Effector memory CD8-positive, alpha-beta T cell (primary cell): ENCODE results near the gene RNU5D-1.
"Not testable (repeated sequence)": the region's sequence is repeated elsewhere in the genome, so short reads cannot be mapped to it uniquely, and the experiment has no call there.

Source experiments
- ATAC-seq: fragments of 150-1000 bp; cut with Tn5 transposase; replicated peaks from 2 replicates; pipeline ENCODE4 v1.10.0; 2021; ENCODE audit warnings: mild to moderate bottlenecking, moderate library complexity
- DNase-seq, 3 experiments: peaks; one replicate each; pipeline ENCODE4 v3.0.0; 2021
- H3K27ac Mint-ChIP-seq, 2 donors: one replicate each; pipeline ENCODE4 v1.8.0; 2022; ENCODE audit warnings: mild to moderate bottlenecking in 2 of 2, mixed read lengths in 2 of 2, moderate library complexity in 2 of 2
- H3K27me3 Mint-ChIP-seq, 2 donors: one replicate each; pipeline ENCODE4 v1.8.0; 2022; ENCODE audit warnings: mixed read lengths in 2 of 2
- H3K36me3 Mint-ChIP-seq: one replicate; pipeline ENCODE4 v1.8.0; 2022; ENCODE audit warnings: mild to moderate bottlenecking, moderate library complexity, mixed read lengths; ENCODE audit not compliant: insufficient read depth
- H3K4me1 Mint-ChIP-seq, 2 donors: one replicate each; pipeline ENCODE4 v1.8.0; 2022; ENCODE audit warnings: low read depth in 2 of 2, mixed read lengths in 2 of 2
- H3K4me3 Mint-ChIP-seq, 2 donors: one replicate each; pipeline ENCODE4 v1.8.0; 2022; ENCODE audit warnings: mild to moderate bottlenecking in 2 of 2, mixed read lengths in 2 of 2, moderate library complexity in 2 of 2
- H3K9me3 Mint-ChIP-seq, 2 donors: one replicate each; pipeline ENCODE4 v1.8.0; 2022; ENCODE audit warnings: mixed read lengths in 2 of 2

RNU5D-1 gene

GRCh38 chr1:44705470-44705869 is 25.5 kb downstream of the RNU5D-1 start:
- Mint-ChIP-seq H3K4me1 (peaks cover 3 to 4% of the 10 kb centered on the region in 2 donors), H3K27ac (no peak overlapping the region), H3K36me3 (no peaks in the 10 kb centered on the region), H3K27me3 (peaks cover 0 to 10% of the 10 kb centered on the region in 2 donors), H3K9me3 (no peaks in the 10 kb centered on the region), H3K4me3 (no peak overlapping the region)
- DNase-seq (no peak), ATAC-seq (no peak)

GRCh38 chr1:44701141-44701573 is 29.8 kb downstream of the RNU5D-1 start:
- Mint-ChIP-seq H3K36me3 (no peaks in the 10 kb centered on the region), H3K9me3 (no peaks in the 10 kb centered on the region)
- DNase-seq: no peak

GRCh38 chr1:44700573-44700972 is 30.4 kb downstream of the RNU5D-1 start:
- ATAC-seq (no peak), DNase-seq (no peak)
- Mint-ChIP-seq H3K27ac (no peak overlapping the region), H3K4me1 (peaks cover 8 to 11% of the 10 kb centered on the region in 2 donors), H3K36me3 (no peaks in the 10 kb centered on the region), H3K9me3 (no peaks in the 10 kb centered on the region), H3K4me3 (no peak overlapping the region), H3K27me3 (no peaks in the 10 kb centered on the region)

More at GRCh38 chr1:44701141-44701573, 29.8 kb downstream of the RNU5D-1 start:
- Mint-ChIP-seq H3K27me3 (no peaks in the 10 kb centered on the region), H3K27ac (no peak overlapping the region), H3K4me3 (no peak overlapping the region), H3K4me1 (peaks cover 8 to 11% of the 10 kb centered on the region in 2 donors)
- no peak for ATAC-seq

- not testable (repeated sequence) for H3K27me3 Mint-ChIP-seq, H3K36me3 Mint-ChIP-seq, H3K27ac Mint-ChIP-seq, H3K4me3 Mint-ChIP-seq, ATAC-seq, DNase-seq, H3K9me3 Mint-ChIP-seq
- peaks cover 8 to 11% of the 10 kb centered on the region in 2 donors for H3K4me1 Mint-ChIP-seq
Measured at GRCh38 chr1:44699375-44699774, 31.6 kb downstream of the RNU5D-1 start.

DNA sequence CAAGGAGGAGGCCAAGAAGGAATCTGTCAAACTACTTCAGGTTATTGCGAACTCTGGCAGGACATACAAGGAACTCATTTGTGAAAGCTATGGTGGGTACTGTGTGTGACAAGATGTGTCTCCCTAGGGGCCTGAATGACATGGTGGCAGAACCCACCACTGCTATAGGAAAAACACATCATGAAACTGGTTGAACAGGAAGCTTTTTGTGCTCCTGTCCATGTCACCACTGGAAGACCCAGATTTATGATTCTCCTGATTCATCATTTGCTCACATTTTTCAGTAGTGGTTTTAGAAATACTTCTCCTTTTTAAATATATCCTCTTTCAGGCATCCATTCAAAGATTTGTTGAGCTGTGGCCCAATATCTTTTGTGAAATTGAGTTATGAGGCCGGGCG is 32.8 kb downstream of the RNU5D-1 start:
- no peak for DNase-seq
- Mint-ChIP-seq H3K27ac (peak overlapping the region in 1 of 2 donors; percentile 19), H3K4me1 (peaks cover 8 to 11% of the 10 kb centered on the region in 2 donors), H3K27me3 (peaks cover 0 to 8% of the 10 kb centered on the region in 2 donors), H3K4me3 (no peak overlapping the region), H3K36me3 (no peaks in the 10 kb centered on the region), H3K9me3 (no peaks in the 10 kb centered on the region)
- no peak for ATAC-seq

DNA sequence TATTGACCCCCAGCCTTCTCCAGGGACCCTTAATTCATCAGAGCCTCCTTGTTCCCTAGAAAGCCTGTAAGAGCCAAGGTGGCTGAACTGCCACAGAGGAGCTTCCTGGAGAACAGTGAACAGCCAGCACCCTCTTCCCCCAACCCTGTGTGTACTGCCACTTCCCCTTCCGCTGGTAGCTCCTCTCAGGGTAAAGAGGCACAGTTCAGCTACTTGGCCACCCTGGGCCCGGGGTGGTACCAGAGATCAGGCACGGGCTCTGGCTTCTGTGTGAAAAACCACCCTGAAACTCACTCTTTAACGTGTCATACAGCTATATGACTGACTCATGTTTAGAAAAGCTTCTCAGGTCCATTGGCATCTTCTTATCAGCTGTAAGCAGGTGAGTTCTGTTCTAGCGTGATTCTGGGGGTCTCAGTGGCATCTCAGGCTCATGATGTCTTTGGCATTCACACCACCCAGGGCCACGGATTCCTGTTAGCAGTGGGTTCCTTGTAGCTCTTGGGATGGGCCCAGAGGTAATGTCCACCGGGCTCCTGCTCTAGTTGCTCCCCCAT is 34.1 kb downstream of the RNU5D-1 start:
- peaks cover 8 to 11% of the 10 kb centered on the region in 2 donors for H3K4me1 Mint-ChIP-seq
- no peaks in the 10 kb centered on the region for H3K36me3 Mint-ChIP-seq
- no peaks in the 10 kb centered on the region for H3K9me3 Mint-ChIP-seq
- ATAC-seq (peak; percentile 99), DNase-seq (peak; percentile 26 to 35 (median 28))
- H3K27me3 Mint-ChIP-seq: peaks cover 0 to 8% of the 10 kb centered on the region in 2 donors
- H3K27ac Mint-ChIP-seq: peak overlapping the region; percentile 19 to 88
- H3K4me3 Mint-ChIP-seq: peak overlapping the region; percentile 36 to 43

DNA sequence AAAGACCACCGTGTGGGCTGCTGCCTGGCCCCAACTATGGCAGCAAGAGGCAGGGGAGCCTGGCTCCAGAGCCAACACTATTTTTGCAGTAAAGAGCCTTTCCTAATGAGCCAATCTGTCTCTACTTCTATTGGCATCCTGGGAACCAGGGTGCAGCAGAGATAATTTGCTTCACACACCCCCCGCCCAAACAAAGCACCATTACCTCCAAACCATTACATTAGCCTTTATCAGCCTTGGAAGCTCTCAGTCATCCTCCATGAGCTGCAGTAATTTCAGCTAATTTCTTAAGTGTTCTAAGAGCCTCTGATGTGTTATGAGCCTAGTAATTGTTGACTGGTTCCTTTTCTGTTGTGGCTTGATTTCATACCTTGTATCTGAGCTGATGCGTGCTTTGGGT is 34.9 kb downstream of the RNU5D-1 start:
- Mint-ChIP-seq H3K9me3 (no peaks in the 10 kb centered on the region), H3K4me1 (peaks cover 8 to 11% of the 10 kb centered on the region in 2 donors), H3K27me3 (peaks cover 6 to 16% of the 10 kb centered on the region in 2 donors), H3K36me3 (no peaks in the 10 kb centered on the region), H3K27ac (no peak overlapping the region), H3K4me3 (no peak overlapping the region)
- DNase-seq: no peak
- no peak for ATAC-seq

DNA sequence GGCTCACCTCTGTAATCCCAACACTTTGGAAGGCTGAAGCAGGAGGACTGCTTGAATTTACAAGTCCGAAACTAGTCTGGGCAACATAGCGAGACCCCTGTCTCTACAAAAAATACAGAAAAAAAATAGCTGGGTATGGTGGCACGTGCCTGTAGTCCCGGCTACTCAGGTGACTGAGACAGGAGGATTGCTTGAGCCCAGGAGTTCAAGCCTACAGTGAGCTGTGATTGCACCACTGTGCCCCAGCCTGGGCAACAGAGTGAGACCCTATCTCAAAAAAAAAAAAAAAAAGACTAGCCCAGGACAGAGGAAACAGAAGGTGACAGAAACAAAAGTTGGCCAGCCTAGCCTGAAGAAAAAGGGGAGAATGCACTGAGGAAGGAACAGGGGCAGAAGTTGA is 35.3 kb downstream of the RNU5D-1 start:
- Mint-ChIP-seq H3K27me3 (peaks cover 7 to 20% of the 10 kb centered on the region in 2 donors), H3K9me3 (no peaks in the 10 kb centered on the region), H3K4me1 (peaks cover 8 to 11% of the 10 kb centered on the region in 2 donors), H3K36me3 (no peaks in the 10 kb centered on the region), H3K27ac (no peak overlapping the region), H3K4me3 (no peak overlapping the region)
- no peak for ATAC-seq
- no peak for DNase-seq

DNA sequence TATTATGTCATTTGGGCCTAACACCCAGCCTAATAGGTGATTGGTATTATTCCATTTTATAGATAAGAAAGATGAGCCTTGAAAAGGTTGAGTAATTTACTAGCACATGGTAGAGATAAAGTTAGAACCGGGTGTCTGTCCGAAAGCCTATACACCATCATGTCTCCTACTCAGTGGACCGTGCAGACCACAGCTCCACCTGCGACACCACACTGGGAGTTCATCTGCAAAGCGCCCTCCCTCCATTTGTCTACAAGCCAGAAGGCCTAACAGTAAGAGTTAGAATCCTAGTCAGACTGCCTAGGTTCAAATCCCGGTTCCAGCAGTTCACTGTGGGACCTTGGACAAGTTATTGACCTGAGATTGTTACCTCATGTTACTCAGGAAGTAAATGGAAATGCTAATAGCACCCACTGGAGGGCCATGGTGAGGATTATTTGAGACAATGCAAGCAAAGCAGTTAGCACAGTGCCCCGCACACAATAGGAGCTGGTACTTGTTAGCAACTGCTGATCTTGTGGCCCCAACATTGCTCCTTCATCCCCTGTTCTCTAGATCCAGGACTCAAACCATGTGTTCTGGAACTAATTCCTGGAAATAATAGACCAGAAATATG is 36.0 kb downstream of the RNU5D-1 start:
- Mint-ChIP-seq H3K27ac (no peak overlapping the region), H3K36me3 (no peaks in the 10 kb centered on the region), H3K4me1 (peaks cover 8 to 11% of the 10 kb centered on the region in 2 donors), H3K27me3 (peaks cover 7 to 20% of the 10 kb centered on the region in 2 donors), H3K4me3 (no peak overlapping the region), H3K9me3 (no peaks in the 10 kb centered on the region)
- ATAC-seq (no peak), DNase-seq (no peak)

GRCh38 chr1:44693900-44694299 is 37.1 kb downstream of the RNU5D-1 start:
- ATAC-seq (no peak), DNase-seq (no peak)
- Mint-ChIP-seq H3K4me1 (peaks cover 8 to 11% of the 10 kb centered on the region in 2 donors), H3K27ac (no peak overlapping the region), H3K27me3 (peaks cover 7 to 20% of the 10 kb centered on the region in 2 donors), H3K4me3 (no peak overlapping the region), H3K36me3 (no peaks in the 10 kb centered on the region), H3K9me3 (no peaks in the 10 kb centered on the region)

- Mint-ChIP-seq H3K27me3 (peaks cover 7 to 20% of the 10 kb centered on the region in 2 donors), H3K4me1 (peaks cover 8 to 11% of the 10 kb centered on the region in 2 donors), H3K27ac (no peak overlapping the region), H3K9me3 (no peaks in the 10 kb centered on the region), H3K4me3 (no peak overlapping the region), H3K36me3 (no peaks in the 10 kb centered on the region)
- ATAC-seq (no peak), DNase-seq (no peak)
Measured at GRCh38 chr1:44693159-44693558, 37.8 kb downstream of the RNU5D-1 start.

DNA sequence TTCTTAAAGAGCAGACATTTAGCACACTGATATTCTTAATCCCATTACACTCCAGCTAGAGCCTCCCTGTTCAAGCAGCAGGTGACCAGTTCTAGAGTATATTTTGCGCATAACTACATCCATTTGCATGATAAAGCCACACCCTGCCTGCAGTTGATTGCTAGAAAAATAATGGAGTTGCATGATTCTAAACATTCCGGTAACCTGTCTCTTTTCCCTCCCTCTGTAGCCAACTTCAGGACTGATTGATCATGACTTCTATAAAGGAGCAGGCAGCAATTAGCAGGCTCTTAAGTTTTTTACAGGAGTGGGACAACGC is 41.6 kb downstream of the RNU5D-1 start:
- no peaks in the 10 kb centered on the region for H3K4me1 Mint-ChIP-seq
- H3K27ac Mint-ChIP-seq: no peak overlapping the region
- ATAC-seq (no peak), DNase-seq (no peak)
- H3K9me3 Mint-ChIP-seq: no peaks in the 10 kb centered on the region
- peaks cover 7 to 20% of the 10 kb centered on the region in 2 donors for H3K27me3 Mint-ChIP-seq
- H3K36me3 Mint-ChIP-seq: no peaks in the 10 kb centered on the region
- H3K4me3 Mint-ChIP-seq: no peak overlapping the region

DNA sequence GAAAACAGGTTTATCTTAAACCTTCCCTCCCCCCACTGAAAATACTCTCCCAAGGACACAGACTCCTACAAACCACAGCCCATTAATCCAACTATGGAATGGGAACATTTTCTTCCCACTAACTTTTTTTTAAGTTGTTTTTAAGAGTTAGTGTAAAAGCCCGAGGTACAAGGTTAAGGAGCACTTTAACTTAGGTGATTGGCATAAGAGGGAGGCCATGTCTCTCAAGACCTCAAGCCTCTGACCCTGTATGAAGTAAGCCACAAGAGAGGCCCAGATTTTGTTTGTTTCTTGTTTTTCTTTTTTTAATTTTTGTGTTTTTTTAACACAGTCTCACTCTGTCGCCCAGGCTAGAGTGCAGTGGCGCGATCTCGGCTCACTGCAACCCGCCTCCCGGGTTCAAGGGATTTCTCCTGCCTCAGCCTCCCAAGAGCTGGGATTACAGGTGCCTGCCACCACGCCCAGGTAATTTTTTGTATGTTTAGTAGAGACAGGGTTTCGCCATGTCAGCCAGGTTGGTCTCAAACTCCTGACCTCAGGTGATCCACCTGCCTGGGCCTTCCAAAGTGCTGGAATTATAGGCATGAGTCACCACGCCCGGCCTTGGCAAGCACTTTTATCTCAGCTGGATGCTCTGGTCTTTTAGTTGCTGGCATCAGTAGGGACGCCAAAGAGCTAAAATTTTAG is 42.1 kb downstream of the RNU5D-1 start:
- ATAC-seq (no peak), DNase-seq (no peak)
- Mint-ChIP-seq H3K9me3 (no peaks in the 10 kb centered on the region), H3K36me3 (no peaks in the 10 kb centered on the region), H3K4me1 (no peaks in the 10 kb centered on the region), H3K27me3 (peaks cover 7 to 20% of the 10 kb centered on the region in 2 donors), H3K4me3 (no peak overlapping the region), H3K27ac (no peak overlapping the region)

GRCh38 chr1:44685881-44686280 is 45.1 kb downstream of the RNU5D-1 start:
- Mint-ChIP-seq H3K27ac (no peak overlapping the region), H3K9me3 (no peaks in the 10 kb centered on the region), H3K4me1 (no peaks in the 10 kb centered on the region), H3K27me3 (peaks cover 0 to 2% of the 10 kb centered on the region in 2 donors), H3K36me3 (no peaks in the 10 kb centered on the region), H3K4me3 (no peak overlapping the region)
- DNase-seq: no peak
- ATAC-seq: no peak
